Measurements from ENCODE around the gene IRS2. TPM values are rescaled to one million over a fixed set of nuclear protein-coding genes. Genes with fewer than 3 reads are reported as not detected.

Gene IRS2
- total and polyA plus RNA-seq, 2 of the 8 experiments (the other 6 are each of a cell fraction or from before 2014, with no cell fraction given): 2.6 to 17.0 TPM

DNA sequence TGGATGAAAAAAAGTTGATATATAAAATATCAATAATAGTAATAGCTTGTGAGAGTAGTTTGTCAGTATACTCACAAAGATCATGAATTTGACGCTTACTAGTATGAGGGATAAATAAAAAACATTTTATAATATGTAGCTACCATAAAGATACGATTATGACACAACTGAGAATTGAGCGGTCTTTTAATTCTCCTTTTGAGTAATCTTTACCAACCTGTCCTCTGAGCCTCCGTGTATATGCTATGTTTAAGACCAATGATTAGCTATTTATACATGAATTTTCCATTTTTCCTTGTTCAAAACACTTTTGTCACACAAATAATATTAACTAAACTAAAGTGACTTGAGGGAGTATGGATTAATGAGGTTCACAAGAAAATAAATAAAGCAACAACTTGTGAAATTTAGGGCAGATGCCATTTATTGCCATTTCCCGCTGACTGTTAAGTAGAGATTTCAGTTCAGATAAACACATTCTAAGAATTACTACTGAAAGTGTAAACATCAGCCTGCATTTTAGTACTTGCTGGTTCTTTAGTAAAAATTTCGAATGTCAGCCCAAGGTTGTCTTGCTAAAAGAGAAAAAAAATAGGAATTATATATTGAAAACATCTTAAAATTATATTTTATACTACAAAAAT, 6.2 kb upstream of the IRS2 start (continued):
- TF ChIP-seq, protein P1, sequence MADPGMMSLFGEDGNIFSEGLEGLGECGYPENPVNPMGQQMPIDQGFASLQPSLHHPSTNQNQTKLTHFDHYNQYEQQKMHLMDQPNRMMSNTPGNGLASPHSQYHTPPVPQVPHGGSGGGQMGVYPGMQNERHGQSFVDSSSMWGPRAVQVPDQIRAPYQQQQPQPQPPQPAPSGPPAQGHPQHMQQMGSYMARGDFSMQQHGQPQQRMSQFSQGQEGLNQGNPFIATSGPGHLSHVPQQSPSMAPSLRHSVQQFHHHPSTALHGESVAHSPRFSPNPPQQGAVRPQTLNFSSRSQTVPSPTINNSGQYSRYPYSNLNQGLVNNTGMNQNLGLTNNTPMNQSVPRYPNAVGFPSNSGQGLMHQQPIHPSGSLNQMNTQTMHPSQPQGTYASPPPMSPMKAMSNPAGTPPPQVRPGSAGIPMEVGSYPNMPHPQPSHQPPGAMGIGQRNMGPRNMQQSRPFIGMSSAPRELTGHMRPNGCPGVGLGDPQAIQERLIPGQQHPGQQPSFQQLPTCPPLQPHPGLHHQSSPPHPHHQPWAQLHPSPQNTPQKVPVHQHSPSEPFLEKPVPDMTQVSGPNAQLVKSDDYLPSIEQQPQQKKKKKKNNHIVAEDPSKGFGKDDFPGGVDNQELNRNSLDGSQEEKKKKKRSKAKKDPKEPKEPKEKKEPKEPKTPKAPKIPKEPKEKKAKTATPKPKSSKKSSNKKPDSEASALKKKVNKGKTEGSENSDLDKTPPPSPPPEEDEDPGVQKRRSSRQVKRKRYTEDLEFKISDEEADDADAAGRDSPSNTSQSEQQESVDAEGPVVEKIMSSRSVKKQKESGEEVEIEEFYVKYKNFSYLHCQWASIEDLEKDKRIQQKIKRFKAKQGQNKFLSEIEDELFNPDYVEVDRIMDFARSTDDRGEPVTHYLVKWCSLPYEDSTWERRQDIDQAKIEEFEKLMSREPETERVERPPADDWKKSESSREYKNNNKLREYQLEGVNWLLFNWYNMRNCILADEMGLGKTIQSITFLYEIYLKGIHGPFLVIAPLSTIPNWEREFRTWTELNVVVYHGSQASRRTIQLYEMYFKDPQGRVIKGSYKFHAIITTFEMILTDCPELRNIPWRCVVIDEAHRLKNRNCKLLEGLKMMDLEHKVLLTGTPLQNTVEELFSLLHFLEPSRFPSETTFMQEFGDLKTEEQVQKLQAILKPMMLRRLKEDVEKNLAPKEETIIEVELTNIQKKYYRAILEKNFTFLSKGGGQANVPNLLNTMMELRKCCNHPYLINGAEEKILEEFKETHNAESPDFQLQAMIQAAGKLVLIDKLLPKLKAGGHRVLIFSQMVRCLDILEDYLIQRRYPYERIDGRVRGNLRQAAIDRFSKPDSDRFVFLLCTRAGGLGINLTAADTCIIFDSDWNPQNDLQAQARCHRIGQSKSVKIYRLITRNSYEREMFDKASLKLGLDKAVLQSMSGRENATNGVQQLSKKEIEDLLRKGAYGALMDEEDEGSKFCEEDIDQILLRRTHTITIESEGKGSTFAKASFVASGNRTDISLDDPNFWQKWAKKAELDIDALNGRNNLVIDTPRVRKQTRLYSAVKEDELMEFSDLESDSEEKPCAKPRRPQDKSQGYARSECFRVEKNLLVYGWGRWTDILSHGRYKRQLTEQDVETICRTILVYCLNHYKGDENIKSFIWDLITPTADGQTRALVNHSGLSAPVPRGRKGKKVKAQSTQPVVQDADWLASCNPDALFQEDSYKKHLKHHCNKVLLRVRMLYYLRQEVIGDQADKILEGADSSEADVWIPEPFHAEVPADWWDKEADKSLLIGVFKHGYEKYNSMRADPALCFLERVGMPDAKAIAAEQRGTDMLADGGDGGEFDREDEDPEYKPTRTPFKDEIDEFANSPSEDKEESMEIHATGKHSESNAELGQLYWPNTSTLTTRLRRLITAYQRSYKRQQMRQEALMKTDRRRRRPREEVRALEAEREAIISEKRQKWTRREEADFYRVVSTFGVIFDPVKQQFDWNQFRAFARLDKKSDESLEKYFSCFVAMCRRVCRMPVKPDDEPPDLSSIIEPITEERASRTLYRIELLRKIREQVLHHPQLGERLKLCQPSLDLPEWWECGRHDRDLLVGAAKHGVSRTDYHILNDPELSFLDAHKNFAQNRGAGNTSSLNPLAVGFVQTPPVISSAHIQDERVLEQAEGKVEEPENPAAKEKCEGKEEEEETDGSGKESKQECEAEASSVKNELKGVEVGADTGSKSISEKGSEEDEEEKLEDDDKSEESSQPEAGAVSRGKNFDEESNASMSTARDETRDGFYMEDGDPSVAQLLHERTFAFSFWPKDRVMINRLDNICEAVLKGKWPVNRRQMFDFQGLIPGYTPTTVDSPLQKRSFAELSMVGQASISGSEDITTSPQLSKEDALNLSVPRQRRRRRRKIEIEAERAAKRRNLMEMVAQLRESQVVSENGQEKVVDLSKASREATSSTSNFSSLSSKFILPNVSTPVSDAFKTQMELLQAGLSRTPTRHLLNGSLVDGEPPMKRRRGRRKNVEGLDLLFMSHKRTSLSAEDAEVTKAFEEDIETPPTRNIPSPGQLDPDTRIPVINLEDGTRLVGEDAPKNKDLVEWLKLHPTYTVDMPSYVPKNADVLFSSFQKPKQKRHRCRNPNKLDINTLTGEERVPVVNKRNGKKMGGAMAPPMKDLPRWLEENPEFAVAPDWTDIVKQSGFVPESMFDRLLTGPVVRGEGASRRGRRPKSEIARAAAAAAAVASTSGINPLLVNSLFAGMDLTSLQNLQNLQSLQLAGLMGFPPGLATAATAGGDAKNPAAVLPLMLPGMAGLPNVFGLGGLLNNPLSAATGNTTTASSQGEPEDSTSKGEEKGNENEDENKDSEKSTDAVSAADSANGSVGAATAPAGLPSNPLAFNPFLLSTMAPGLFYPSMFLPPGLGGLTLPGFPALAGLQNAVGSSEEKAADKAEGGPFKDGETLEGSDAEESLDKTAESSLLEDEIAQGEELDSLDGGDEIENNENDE (IDR thresholded peaks at IDR 0.05; ENCODE audit: insufficient replicate concordance, low read length): no peak
- TF ChIP-seq NRF1 (IDR thresholded peaks at IDR 0.05; ENCODE audit: low read depth, low read length): no peak
- TF ChIP-seq CTBP2 (IDR thresholded peaks at IDR 0.05; ENCODE audit: borderline replicate concordance, insufficient read depth, insufficient read length, low read length): no peak
- no peak for TF ChIP-seq RNF2 (IDR thresholded peaks at IDR 0.05; ENCODE audit: borderline replicate concordance, low read depth, low read length, missing control alignments, poor library complexity, severe bottlenecking)
- no peak for TF ChIP-seq ZNF274 (IDR thresholded peaks at IDR 0.05; ENCODE audit: borderline replicate concordance, extremely low read depth, low read length)
- TF ChIP-seq RAD21 (IDR thresholded peaks at IDR 0.05 in 1 of 2, conservative IDR thresholded peaks at IDR 0.05 in 1 of 2; ENCODE audit: low read depth in 2 of 2, low read length in 2 of 2): no peak

All from H1 (cell line).